GM12878 (cell line): ENCODE data around the gene FOSL1. TPM values are rescaled to one million over a fixed set of nuclear protein-coding genes. Genes with fewer than 3 reads are reported as not detected.
A peak's percentile ranks its signal among the peaks of the same experiment; 100 is the strongest.

ENCODE experiments used
- BHLHE40 ChIP-seq, 2 experiments: fragments of 450-650 bp in 1 of 2; IDR thresholded peaks; 2 replicates each; pipeline ENCODE4 v1.6.1; 2011 to 2017; ENCODE audit warnings: low read depth in 2 of 2, borderline replicate concordance in 1 of 2, improper control_type of control experiment in 1 of 2, low read length in 1 of 2, mild to moderate bottlenecking in 1 of 2
- CBFB ChIP-seq: IDR thresholded peaks from 2 replicates; pipeline ENCODE4 v1.6.1; 2016; ENCODE audit warnings: antibody characterized with exemption, low read depth
- KLF5 ChIP-seq: fragments of 450-650 bp; IDR thresholded peaks from 2 replicates; pipeline ENCODE4 v1.6.1; 2014; ENCODE audit warnings: mild to moderate bottlenecking; ENCODE audit not compliant: partially characterized antibody
- POLR2A ChIP-seq: IDR thresholded peaks from 2 replicates; pipeline ENCODE4 v1.6.1; 2011; ENCODE audit warnings: low read depth, mild to moderate bottlenecking, low read length
- ZNF207 ChIP-seq: fragments of 450-650 bp; IDR thresholded peaks from 2 replicates; pipeline ENCODE4 v1.6.1; 2014; ENCODE audit warnings: antibody characterized with exemption, mild to moderate bottlenecking, borderline replicate concordance
- polyA plus RNA-seq, 11 experiments: library from polyadenylated mRNA; depleted of rRNA in 4 of 11; unstranded in 6 of 11; stranded (reverse) in 5 of 11; fragments of >200 nt; fragmentation: Nextera tagmentation in 4 of 11; fragmentation: Illumina TruSeq in 1 of 11; extraction: Ambion mirVana in 4 of 11; extraction: Trizol in 1 of 11; gene quantifications; 1 replicate in 1 of 11; 2 replicates in 10 of 11; pipeline versions ENCODE4 v1.2.1 to v1.2.3, GENCODE V29; 2011 to 2016; ENCODE audit warnings: inconsistent platforms in 2 of 11, missing spikeins in 2 of 11, low read depth in 1 of 11
- total RNA-seq, 4 experiments: library from RNA; depleted of rRNA in 3 of 4; stranded (reverse); fragments of >200 nt in 3 of 4; fragmentation: Illumina TruSeq in 1 of 4; extraction: Trizol in 1 of 4; gene quantifications; 2 replicates each; pipeline versions ENCODE4 v1.2.1 to v1.2.3, GENCODE V29; 2013 to 2021
- TF ChIP-seq, protein P1 (sequence below): fragments of 450-650 bp; IDR thresholded peaks from 2 replicates; pipeline ENCODE4 v1.6.1; 2017; ENCODE audit warnings: antibody characterized with exemption, mild to moderate bottlenecking, moderate library complexity

FOSL1 gene
- total and polyA plus RNA-seq, 10 of the 15 experiments (the other 5 are each of a cell fraction or from before 2014, with no cell fraction given), result 0.82 to 5.4 (median 2.1) TPM

GRCh38 chr11:65918211-65919140 is 18.3 kb upstream of the FOSL1 start, which contains the start of gene C11orf68 (continued):
- TF ChIP-seq ZNF207 (no peak), KLF5 (no peak), BHLHE40 (IDR thresholded peaks at IDR 0.05; ENCODE audit: borderline replicate concordance in 1 of 2, low read depth in 2 of 2, low read length in 1 of 2) (peak in 1 of 2 experiments; percentile 23; a peak in 1 of 4 replicates), CBFB (no peak), POLR2A (peak; percentile 75)
- TF ChIP-seq, protein P1, sequence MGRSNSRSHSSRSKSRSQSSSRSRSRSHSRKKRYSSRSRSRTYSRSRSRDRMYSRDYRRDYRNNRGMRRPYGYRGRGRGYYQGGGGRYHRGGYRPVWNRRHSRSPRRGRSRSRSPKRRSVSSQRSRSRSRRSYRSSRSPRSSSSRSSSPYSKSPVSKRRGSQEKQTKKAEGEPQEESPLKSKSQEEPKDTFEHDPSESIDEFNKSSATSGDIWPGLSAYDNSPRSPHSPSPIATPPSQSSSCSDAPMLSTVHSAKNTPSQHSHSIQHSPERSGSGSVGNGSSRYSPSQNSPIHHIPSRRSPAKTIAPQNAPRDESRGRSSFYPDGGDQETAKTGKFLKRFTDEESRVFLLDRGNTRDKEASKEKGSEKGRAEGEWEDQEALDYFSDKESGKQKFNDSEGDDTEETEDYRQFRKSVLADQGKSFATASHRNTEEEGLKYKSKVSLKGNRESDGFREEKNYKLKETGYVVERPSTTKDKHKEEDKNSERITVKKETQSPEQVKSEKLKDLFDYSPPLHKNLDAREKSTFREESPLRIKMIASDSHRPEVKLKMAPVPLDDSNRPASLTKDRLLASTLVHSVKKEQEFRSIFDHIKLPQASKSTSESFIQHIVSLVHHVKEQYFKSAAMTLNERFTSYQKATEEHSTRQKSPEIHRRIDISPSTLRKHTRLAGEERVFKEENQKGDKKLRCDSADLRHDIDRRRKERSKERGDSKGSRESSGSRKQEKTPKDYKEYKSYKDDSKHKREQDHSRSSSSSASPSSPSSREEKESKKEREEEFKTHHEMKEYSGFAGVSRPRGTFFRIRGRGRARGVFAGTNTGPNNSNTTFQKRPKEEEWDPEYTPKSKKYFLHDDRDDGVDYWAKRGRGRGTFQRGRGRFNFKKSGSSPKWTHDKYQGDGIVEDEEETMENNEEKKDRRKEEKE, result no peak
